Uterus (tissue), 4 donors: ENCODE measurements around the gene KLHDC4. TPM values are rescaled to one million over a fixed set of nuclear protein-coding genes. Genes with fewer than 3 reads are reported as not detected.

ENCODE experiments used
- DNase-seq, 2 donors: peaks; one replicate each; pipeline ENCODE4 v3.0.0-alpha.2; 2019 to 2020
- H3K27ac ChIP-seq, 2 donors: fragments of 200-600 bp; sonication (generic); 1 replicate in 1 of 2; 2 replicates in 1 of 2; pipeline ENCODE4 v1.5.1; 2016 to 2018
- H3K27me3 ChIP-seq, 2 donors: fragments of 200-600 bp; sonication (generic); one replicate each; pipeline ENCODE4 v1.5.1; 2018 to 2019; ENCODE audit warnings: control low read depth in 1 of 2
- H3K36me3 ChIP-seq, 2 donors: fragments of 200-600 bp; sonication (generic); one replicate each; pipeline ENCODE4 v1.5.1; 2019; ENCODE audit warnings: control low read depth in 1 of 2
- H3K4me1 ChIP-seq, 2 donors: fragments of 200-600 bp; sonication (generic); one replicate each; pipeline ENCODE4 v1.5.1; 2018 to 2019; ENCODE audit warnings: control low read depth in 1 of 2
- H3K4me3 ChIP-seq, 2 donors: fragments of 200-600 bp; sonication (generic); 1 replicate in 1 of 2; 2 replicates in 1 of 2; pipeline ENCODE4 v1.5.1; 2018 to 2019; ENCODE audit warnings: mild to moderate bottlenecking in 1 of 2
- H3K9me3 ChIP-seq, 2 donors: fragments of 200-600 bp; sonication (generic); one replicate each; pipeline ENCODE4 v1.5.1; 2019; ENCODE audit warnings: control low read depth in 1 of 2
- POLR2A ChIP-seq, 2 donors: fragments of 450-650 bp; IDR thresholded peaks; one replicate each; pipeline ENCODE4 v1.6.1; 2016; ENCODE audit warnings: antibody characterized with exemption in 2 of 2, mild to moderate bottlenecking in 1 of 2, moderate library complexity in 1 of 2
- intact Hi-C: fragments of 100-400 bp; cut with DNase I; formaldehyde crosslinking; loops from one replicate; pipeline ENCODE4 v1.15.1; 2023; ENCODE audit warnings: low total_unique reads
- total RNA-seq, 4 donors: library from RNA; depleted of rRNA in 3 of 4; stranded (reverse); fragments of >200 nt in 3 of 4; gene quantifications; one replicate each; pipeline versions ENCODE4 v1.1.0 to v1.2.4, GENCODE V29; 2014 to 2023
- TF ChIP-seq, protein P1 (sequence below), 4 experiments: fragments of 200-600 bp in 2 of 4; fragments of 450-650 bp in 2 of 4; sonication (generic) in 2 of 4; IDR thresholded peaks; one replicate each; pipeline ENCODE4 v1.5.1; 2016 to 2019; ENCODE audit warnings: antibody characterized with exemption in 4 of 4, mild to moderate bottlenecking in 2 of 4, moderate library complexity in 1 of 4
- donor health status: DM: yes; HTN: yes; CAD: no.

KLHDC4 gene
- total RNA-seq, 4 donors from 2014 or later: 25.1 to 49.2 (median 36.4) TPM

GRCh38 chr16:87744750-87745514 lies 20.9 kb downstream of the KLHDC4 start:
- TF ChIP-seq, protein P1, sequence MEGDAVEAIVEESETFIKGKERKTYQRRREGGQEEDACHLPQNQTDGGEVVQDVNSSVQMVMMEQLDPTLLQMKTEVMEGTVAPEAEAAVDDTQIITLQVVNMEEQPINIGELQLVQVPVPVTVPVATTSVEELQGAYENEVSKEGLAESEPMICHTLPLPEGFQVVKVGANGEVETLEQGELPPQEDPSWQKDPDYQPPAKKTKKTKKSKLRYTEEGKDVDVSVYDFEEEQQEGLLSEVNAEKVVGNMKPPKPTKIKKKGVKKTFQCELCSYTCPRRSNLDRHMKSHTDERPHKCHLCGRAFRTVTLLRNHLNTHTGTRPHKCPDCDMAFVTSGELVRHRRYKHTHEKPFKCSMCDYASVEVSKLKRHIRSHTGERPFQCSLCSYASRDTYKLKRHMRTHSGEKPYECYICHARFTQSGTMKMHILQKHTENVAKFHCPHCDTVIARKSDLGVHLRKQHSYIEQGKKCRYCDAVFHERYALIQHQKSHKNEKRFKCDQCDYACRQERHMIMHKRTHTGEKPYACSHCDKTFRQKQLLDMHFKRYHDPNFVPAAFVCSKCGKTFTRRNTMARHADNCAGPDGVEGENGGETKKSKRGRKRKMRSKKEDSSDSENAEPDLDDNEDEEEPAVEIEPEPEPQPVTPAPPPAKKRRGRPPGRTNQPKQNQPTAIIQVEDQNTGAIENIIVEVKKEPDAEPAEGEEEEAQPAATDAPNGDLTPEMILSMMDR (IDR thresholded peaks at IDR 0.05): no peak
- TF ChIP-seq POLR2A (IDR thresholded peaks at IDR 0.05): no peak
- no peak overlapping the region for H3K27ac ChIP-seq
- H3K4me3 ChIP-seq: no peak overlapping the region
- DNase-seq: no peak
- no peaks in the 10 kb centered on the region for H3K9me3 ChIP-seq
- intact Hi-C loops: no loop called here
- H3K36me3 ChIP-seq: no peaks in the 10 kb centered on the region
- no peaks in the 10 kb centered on the region for H3K27me3 ChIP-seq
- no peaks in the 10 kb centered on the region for H3K4me1 ChIP-seq

- no peak for DNase-seq
- no peaks in the 10 kb centered on the region for H3K36me3 ChIP-seq
- intact Hi-C loops: no loop called here
- TF ChIP-seq, protein P1 (IDR thresholded peaks at IDR 0.05): no peak
- no peak for TF ChIP-seq POLR2A (IDR thresholded peaks at IDR 0.05)
- H3K4me1 ChIP-seq: no peaks in the 10 kb centered on the region
- no peak overlapping the region for H3K27ac ChIP-seq
- H3K27me3 ChIP-seq: no peaks in the 10 kb centered on the region
- H3K9me3 ChIP-seq: no peaks in the 10 kb centered on the region
- no peak overlapping the region for H3K4me3 ChIP-seq
Observed at GRCh38 chr16:87742781-87743490, 22.9 kb downstream of the KLHDC4 start.

DNA sequence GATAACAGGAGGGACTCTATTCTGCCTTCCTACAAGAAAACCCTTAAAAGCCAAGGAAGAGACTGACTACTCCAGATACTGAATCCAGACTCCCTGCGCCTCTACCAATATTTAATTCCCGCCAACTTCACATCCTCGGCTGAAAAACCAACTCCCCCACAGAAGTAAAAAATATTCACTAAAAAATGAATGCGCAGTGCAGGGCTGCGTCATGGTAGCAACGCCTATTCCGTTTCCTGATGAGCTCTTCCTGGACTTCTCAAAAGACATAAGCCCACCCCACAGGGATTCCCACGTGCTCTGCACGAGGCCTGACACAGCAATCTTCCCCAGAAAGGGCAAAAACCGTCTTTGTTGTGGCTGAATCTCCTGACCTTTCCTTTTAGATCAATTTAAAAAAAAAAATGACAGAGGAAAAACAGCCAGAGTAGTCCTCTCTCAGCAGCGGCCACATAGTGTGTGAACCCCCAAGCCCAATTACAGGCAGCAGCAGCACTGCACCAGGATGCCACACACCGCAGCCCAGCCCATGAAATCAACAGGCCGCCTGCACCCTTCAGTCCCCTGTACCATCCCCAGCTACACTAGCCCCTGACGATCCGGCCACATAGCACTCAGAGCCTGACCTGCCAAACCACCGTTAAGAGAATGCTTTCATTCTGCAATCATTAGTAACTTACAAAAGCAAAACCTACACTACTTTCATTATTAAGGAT lies 23.9 kb downstream of the KLHDC4 start:
- no peaks in the 10 kb centered on the region for H3K27me3 ChIP-seq
- no peaks in the 10 kb centered on the region for H3K9me3 ChIP-seq
- no peaks in the 10 kb centered on the region for H3K36me3 ChIP-seq
- H3K4me3 ChIP-seq: no peak overlapping the region
- H3K27ac ChIP-seq: no peak overlapping the region
- H3K4me1 ChIP-seq: no peaks in the 10 kb centered on the region
- intact Hi-C loops: no loop called here
- TF ChIP-seq, protein P1 (IDR thresholded peaks at IDR 0.05): no peak
- TF ChIP-seq POLR2A (IDR thresholded peaks at IDR 0.05): no peak
- no peak for DNase-seq

GRCh38 chr16:87740909-87741424 lies 24.8 kb downstream of the KLHDC4 start:
- intact Hi-C loops: no loop called here
- Histone ChIP-seq H3K9me3 (no peaks in the 10 kb centered on the region), H3K4me3 (no peak overlapping the region), H3K27me3 (no peaks in the 10 kb centered on the region), H3K27ac (no peak overlapping the region), H3K36me3 (no peaks in the 10 kb centered on the region), H3K4me1 (no peaks in the 10 kb centered on the region)
- DNase-seq: no peak
- TF ChIP-seq, protein P1 (IDR thresholded peaks at IDR 0.05): no peak
- TF ChIP-seq POLR2A (IDR thresholded peaks at IDR 0.05): no peak
